Testis (tissue), 2 donors: Measurements from ENCODE around the gene AFF4.

Experiments used
- POLR2A ChIP-seq: fragments of 450-650 bp; IDR thresholded peaks from one replicate; pipeline ENCODE4 v1.6.1; 2017; ENCODE audit warnings: antibody characterized with exemption, mild to moderate bottlenecking, moderate library complexity
- TF ChIP-seq, protein P1 (sequence below), 3 experiments: fragments of 450-650 bp in 2 of 3; fragments of 200-600 bp in 1 of 3; sonication (generic) in 1 of 3; IDR thresholded peaks; one replicate each; pipeline ENCODE4 v1.5.1; 2016 to 2019; ENCODE audit warnings: antibody characterized with exemption in 3 of 3, mild to moderate bottlenecking in 2 of 3, moderate library complexity in 1 of 3

DNA sequence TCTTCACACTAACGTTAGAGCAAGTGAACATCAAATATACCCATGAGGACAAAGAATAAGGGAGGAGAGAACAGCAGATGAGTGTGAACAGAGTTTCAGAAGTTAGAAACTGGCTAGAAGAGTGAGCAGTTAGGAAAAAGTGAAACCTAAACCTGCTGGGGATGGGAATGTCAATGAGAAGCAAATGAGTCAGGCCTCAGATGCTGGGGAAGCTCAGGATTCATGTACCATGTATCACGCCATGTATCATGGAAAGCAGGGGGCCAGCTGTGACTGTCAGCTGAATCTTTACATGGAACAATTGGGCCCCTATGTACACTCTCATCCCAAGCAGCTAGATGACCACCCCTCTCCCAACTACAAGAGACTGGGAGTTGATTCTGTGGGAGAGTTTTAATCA is 113.4 kb downstream of the AFF4 start:
- TF ChIP-seq, protein P1, sequence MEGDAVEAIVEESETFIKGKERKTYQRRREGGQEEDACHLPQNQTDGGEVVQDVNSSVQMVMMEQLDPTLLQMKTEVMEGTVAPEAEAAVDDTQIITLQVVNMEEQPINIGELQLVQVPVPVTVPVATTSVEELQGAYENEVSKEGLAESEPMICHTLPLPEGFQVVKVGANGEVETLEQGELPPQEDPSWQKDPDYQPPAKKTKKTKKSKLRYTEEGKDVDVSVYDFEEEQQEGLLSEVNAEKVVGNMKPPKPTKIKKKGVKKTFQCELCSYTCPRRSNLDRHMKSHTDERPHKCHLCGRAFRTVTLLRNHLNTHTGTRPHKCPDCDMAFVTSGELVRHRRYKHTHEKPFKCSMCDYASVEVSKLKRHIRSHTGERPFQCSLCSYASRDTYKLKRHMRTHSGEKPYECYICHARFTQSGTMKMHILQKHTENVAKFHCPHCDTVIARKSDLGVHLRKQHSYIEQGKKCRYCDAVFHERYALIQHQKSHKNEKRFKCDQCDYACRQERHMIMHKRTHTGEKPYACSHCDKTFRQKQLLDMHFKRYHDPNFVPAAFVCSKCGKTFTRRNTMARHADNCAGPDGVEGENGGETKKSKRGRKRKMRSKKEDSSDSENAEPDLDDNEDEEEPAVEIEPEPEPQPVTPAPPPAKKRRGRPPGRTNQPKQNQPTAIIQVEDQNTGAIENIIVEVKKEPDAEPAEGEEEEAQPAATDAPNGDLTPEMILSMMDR (IDR thresholded peaks at IDR 0.05) = no peak
- no peak for TF ChIP-seq POLR2A
